Measurements from ENCODE around the gene EPB41L4B.

Gene EPB41L4B

DNA sequence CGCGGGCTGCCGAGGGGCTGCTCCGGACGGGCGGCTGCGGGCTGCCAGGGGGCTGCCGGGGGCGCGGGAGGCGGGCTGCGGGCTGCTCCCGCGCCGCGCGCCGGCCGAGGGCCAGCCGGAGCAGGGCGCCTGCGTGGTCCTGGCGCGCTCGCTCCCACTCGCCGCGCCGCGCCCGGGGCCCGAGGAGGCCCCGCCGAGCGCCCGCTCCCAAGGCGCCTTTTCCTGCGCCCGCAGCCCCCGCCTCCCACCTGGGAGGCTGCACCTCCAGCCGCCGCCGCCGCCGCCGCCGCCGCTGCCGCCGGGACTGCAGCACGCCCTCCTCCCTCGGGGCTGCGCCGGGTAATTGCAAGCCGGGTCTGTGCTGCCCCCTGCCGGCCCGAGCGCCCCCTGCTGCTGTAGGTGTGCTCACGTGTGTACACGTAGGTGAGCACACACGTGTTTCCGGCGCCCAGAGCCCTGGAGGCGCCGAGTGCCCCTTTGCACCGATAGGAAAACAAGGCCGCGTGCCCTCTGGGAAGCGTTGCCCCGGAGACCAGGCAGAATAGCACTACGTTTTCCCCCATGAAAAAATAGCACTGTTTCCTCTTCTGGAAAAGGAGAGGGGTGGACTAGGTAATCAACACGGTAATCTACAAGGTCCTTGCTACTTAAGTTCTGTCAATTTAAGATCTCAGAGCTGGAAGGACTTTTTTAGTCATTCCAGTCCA lies at the start of gene EPB41L4B:
Gene EPB41L4B, minus strand, starts transcription at position 318 of the 707 bp plus-strand sequence. CDS start 613 bp downstream, outside the sequence.
- peak; percentile 95 for ATAC-seq
- TF ChIP-seq TCF4 (CRISPR knock-in tag; IDR thresholded peaks at IDR 0.05; ENCODE audit: borderline replicate concordance), result no peak
- TF ChIP-seq ZFP30 (CRISPR knock-in tag; IDR thresholded peaks at IDR 0.05), result no peak
- TF ChIP-seq SNAI2 (CRISPR knock-in tag; IDR thresholded peaks at IDR 0.05), result 0 out of 2 replicates have a peak, but pooled peaks have one; percentile 25
- TF ChIP-seq ZNF565 (CRISPR knock-in tag; conservative IDR thresholded peaks at IDR 0.05; ENCODE audit: low read depth), result no peak
- TF ChIP-seq ZNF8 (CRISPR knock-in tag; IDR thresholded peaks at IDR 0.05), result no peak
- TF ChIP-seq ARNTL (CRISPR knock-in tag; IDR thresholded peaks at IDR 0.05; ENCODE audit: borderline replicate concordance, low read depth), result peak; percentile 51; the same call in 1 of the 2 replicates
- TF ChIP-seq GLIS3 (CRISPR knock-in tag; IDR thresholded peaks at IDR 0.05), result no peak
- no peak for TF ChIP-seq ZNF70 (CRISPR knock-in tag; IDR thresholded peaks at IDR 0.05)

DNA sequence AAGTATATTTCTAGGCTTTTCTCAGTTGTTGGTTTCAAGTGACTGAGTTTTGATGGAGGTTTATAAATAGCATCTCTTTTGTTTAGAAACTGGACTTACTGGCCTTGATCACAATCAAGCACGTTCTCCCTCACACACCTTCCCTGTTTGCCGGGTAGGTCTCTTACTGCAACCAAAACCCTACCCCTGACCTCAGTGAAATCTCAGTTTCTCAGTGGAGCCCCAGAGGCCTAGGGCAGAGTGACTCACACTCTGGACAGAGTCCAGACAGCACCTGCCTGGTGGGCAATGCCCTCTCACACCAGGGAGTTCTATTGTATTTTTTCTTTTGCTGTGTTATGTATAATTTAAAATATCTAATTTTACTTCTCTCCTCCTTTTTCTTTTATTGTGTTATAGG lies 48.4 kb upstream of the EPB41L4B start:
- no peak for TF ChIP-seq SNAI2 (CRISPR knock-in tag; IDR thresholded peaks at IDR 0.05)
- TF ChIP-seq CREB5 (CRISPR knock-in tag; IDR thresholded peaks at IDR 0.05; ENCODE audit: low read depth), result no peak
- TF ChIP-seq ISL1 (CRISPR knock-in tag; IDR thresholded peaks at IDR 0.05), result no peak
- no peak for TF ChIP-seq TCF4 (CRISPR knock-in tag; IDR thresholded peaks at IDR 0.05; ENCODE audit: borderline replicate concordance)
- no peak for TF ChIP-seq PPARA (CRISPR knock-in tag; IDR thresholded peaks at IDR 0.05; ENCODE audit: borderline replicate concordance)
- TF ChIP-seq ZFP30 (CRISPR knock-in tag; IDR thresholded peaks at IDR 0.05), result no peak
- TF ChIP-seq TSHZ2 (CRISPR knock-in tag; IDR thresholded peaks at IDR 0.05), result no peak
- TF ChIP-seq ZC3H10 (CRISPR knock-in tag; IDR thresholded peaks at IDR 0.05), result no peak
- TF ChIP-seq ZNF70 (CRISPR knock-in tag; IDR thresholded peaks at IDR 0.05), result no peak
- no peak for TF ChIP-seq ARNTL (CRISPR knock-in tag; IDR thresholded peaks at IDR 0.05; ENCODE audit: borderline replicate concordance, low read depth)
- no peak for TF ChIP-seq BACH2 (CRISPR knock-in tag; IDR thresholded peaks at IDR 0.05; ENCODE audit: borderline replicate concordance)
- no peak for TF ChIP-seq GLIS3 (CRISPR knock-in tag; IDR thresholded peaks at IDR 0.05)
- no peak for TF ChIP-seq RARB (CRISPR knock-in tag; IDR thresholded peaks at IDR 0.05)
- no peak for TF ChIP-seq CSRNP3 (CRISPR knock-in tag; IDR thresholded peaks at IDR 0.05)
- TF ChIP-seq ZNF8 (CRISPR knock-in tag; IDR thresholded peaks at IDR 0.05), result no peak
- no peak for ATAC-seq

- no peak for ATAC-seq
Measured at GRCh38 chr9:109360771-109361170, 39.9 kb upstream of the EPB41L4B start.

More at GRCh38 chr9:109360771-109361170, 39.9 kb upstream of the EPB41L4B start:
- TF ChIP-seq TOX (CRISPR knock-in tag; IDR thresholded peaks at IDR 0.05; ENCODE audit: borderline replicate concordance), result no peak
- no peak for TF ChIP-seq ZC3H10 (CRISPR knock-in tag; IDR thresholded peaks at IDR 0.05)
- TF ChIP-seq SNAI2 (CRISPR knock-in tag; IDR thresholded peaks at IDR 0.05), result no peak
- no peak for TF ChIP-seq OSR1 (CRISPR knock-in tag; IDR thresholded peaks at IDR 0.05)
- TF ChIP-seq BACH2 (CRISPR knock-in tag; IDR thresholded peaks at IDR 0.05; ENCODE audit: borderline replicate concordance), result no peak
- TF ChIP-seq CSDC2 (CRISPR knock-in tag; IDR thresholded peaks at IDR 0.05), result no peak
- TF ChIP-seq POU6F1 (CRISPR knock-in tag; IDR thresholded peaks at IDR 0.05; ENCODE audit: borderline replicate concordance, low read depth), result no peak
- TF ChIP-seq, protein P1, sequence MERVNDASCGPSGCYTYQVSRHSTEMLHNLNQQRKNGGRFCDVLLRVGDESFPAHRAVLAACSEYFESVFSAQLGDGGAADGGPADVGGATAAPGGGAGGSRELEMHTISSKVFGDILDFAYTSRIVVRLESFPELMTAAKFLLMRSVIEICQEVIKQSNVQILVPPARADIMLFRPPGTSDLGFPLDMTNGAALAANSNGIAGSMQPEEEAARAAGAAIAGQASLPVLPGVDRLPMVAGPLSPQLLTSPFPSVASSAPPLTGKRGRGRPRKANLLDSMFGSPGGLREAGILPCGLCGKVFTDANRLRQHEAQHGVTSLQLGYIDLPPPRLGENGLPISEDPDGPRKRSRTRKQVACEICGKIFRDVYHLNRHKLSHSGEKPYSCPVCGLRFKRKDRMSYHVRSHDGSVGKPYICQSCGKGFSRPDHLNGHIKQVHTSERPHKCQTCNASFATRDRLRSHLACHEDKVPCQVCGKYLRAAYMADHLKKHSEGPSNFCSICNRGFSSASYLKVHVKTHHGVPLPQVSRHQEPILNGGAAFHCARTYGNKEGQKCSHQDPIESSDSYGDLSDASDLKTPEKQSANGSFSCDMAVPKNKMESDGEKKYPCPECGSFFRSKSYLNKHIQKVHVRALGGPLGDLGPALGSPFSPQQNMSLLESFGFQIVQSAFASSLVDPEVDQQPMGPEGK (CRISPR knock-in tag; IDR thresholded peaks at IDR 0.05; ENCODE audit: borderline replicate concordance), result no peak
- TF ChIP-seq TSHZ2 (CRISPR knock-in tag; IDR thresholded peaks at IDR 0.05), result no peak
- TF ChIP-seq ARNTL (CRISPR knock-in tag; IDR thresholded peaks at IDR 0.05; ENCODE audit: borderline replicate concordance, low read depth), result no peak
